Glutamatergic neuron (in vitro differentiated cells): ENCODE data around the gene NHS. TPM values are rescaled to one million over a fixed set of nuclear protein-coding genes. Genes with fewer than 3 reads are reported as not detected.

Source experiments
- DNase-seq: peaks from one replicate; pipeline ENCODE4 v3.0.0; 2022
- H3K27ac Mint-ChIP-seq: one replicate; pipeline ENCODE4 v1.8.0; 2020; ENCODE audit warnings: mild to moderate bottlenecking, mixed read lengths, inconsistent platforms; ENCODE audit not compliant: unreplicated experiment
- H3K27me3 Mint-ChIP-seq: one replicate; pipeline ENCODE4 v1.8.0; 2020; ENCODE audit warnings: mild to moderate bottlenecking, moderate library complexity, mixed read lengths, inconsistent platforms; ENCODE audit not compliant: unreplicated experiment
- H3K36me3 Mint-ChIP-seq: one replicate; pipeline ENCODE4 v1.8.0; 2020; ENCODE audit warnings: mild to moderate bottlenecking, mixed read lengths, inconsistent platforms; ENCODE audit not compliant: unreplicated experiment
- H3K4me1 Mint-ChIP-seq: one replicate; pipeline ENCODE4 v1.8.0; 2020; ENCODE audit warnings: mild to moderate bottlenecking, low read depth, mixed read lengths, inconsistent platforms; ENCODE audit not compliant: unreplicated experiment
- H3K4me3 Mint-ChIP-seq: one replicate; pipeline ENCODE4 v1.8.0; 2020; ENCODE audit warnings: mild to moderate bottlenecking, mixed read lengths, inconsistent platforms; ENCODE audit not compliant: unreplicated experiment
- H3K9me3 Mint-ChIP-seq: one replicate; pipeline ENCODE4 v1.8.0; 2020; ENCODE audit warnings: mild to moderate bottlenecking, moderate library complexity, mixed read lengths, inconsistent platforms; ENCODE audit not compliant: unreplicated experiment
- total RNA-seq: library from RNA; stranded (reverse); fragmentation: NEBNext Ultra II Directional; extraction: Animal tissue kit (Norgen Biotek cat#: 25700); gene quantifications from one replicate; pipeline ENCODE4 v1.2.1, GENCODE V29; 2021; ENCODE audit not compliant: unreplicated experiment
- TF ChIP-seq, protein P1 (sequence below): fragments of 200-600 bp; sonication (generic); IDR thresholded peaks from one replicate; pipeline ENCODE4 v1.5.0; 2021; ENCODE audit not compliant: partially characterized antibody, unreplicated experiment

NHS gene
- total RNA-seq, 1 donor from 2014 or later: 9.1 TPM

DNA sequence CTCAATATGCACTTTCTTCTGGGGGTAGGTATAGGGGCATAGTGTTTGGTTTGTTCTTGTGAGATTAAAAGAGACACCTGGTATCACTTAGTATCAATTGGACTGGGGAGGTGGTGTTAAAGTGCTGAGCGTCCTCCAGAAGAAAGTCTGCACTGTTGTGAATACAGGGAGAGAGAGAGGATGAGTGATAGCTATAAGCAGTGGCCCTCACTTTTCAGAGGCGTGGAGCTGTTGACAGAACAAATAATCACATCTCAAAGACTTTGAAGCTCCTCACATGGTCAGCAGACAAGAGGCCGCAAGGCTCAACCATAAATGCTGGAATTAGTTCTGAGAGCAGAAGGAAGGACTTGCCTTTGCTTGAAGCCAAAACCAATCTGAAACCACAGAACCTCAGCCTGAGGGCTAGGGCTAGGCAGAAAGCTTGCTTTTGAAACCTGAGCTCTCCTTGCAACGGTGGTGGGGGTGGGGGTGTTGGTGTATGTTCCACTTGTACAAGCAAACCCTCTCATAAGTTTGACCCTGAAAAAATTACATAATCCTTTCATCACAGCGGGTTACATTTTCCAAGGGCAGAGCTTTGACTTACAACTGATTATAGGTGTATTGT, 239.1 kb downstream of the NHS start:
- no peak for DNase-seq
- Mint-ChIP-seq H3K27ac (no peak overlapping the region), H3K36me3 (no peaks in the 10 kb centered on the region), H3K27me3 (no peaks in the 10 kb centered on the region), H3K4me1 (peaks cover 10% of the 10 kb centered on the region), H3K9me3 (no peaks in the 10 kb centered on the region), H3K4me3 (no peak overlapping the region)
- TF ChIP-seq, protein P1, sequence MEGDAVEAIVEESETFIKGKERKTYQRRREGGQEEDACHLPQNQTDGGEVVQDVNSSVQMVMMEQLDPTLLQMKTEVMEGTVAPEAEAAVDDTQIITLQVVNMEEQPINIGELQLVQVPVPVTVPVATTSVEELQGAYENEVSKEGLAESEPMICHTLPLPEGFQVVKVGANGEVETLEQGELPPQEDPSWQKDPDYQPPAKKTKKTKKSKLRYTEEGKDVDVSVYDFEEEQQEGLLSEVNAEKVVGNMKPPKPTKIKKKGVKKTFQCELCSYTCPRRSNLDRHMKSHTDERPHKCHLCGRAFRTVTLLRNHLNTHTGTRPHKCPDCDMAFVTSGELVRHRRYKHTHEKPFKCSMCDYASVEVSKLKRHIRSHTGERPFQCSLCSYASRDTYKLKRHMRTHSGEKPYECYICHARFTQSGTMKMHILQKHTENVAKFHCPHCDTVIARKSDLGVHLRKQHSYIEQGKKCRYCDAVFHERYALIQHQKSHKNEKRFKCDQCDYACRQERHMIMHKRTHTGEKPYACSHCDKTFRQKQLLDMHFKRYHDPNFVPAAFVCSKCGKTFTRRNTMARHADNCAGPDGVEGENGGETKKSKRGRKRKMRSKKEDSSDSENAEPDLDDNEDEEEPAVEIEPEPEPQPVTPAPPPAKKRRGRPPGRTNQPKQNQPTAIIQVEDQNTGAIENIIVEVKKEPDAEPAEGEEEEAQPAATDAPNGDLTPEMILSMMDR: no peak

DNA sequence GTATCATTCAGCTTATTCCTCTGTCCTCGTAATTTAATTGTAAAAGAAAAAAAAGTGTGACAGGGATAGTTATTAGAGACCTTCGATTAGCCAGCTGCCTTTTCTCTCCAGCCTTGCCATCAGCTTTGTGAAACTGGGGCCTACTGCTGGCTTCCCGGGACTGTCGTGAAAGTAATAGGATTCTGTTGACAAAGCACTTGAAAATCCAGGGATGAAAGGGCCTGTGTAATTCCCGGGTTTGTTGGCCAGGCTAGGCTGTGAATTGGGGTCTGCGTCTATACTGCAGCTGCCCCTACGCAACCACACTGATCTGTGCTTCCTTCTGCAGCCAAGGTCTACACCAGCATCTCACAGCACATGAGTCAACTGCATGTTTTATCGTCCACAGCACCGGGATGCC, 241.9 kb downstream of the NHS start:
- Mint-ChIP-seq H3K27me3 (peaks cover 2% of the 10 kb centered on the region), H3K4me1 (peaks cover 12% of the 10 kb centered on the region)

DNA sequence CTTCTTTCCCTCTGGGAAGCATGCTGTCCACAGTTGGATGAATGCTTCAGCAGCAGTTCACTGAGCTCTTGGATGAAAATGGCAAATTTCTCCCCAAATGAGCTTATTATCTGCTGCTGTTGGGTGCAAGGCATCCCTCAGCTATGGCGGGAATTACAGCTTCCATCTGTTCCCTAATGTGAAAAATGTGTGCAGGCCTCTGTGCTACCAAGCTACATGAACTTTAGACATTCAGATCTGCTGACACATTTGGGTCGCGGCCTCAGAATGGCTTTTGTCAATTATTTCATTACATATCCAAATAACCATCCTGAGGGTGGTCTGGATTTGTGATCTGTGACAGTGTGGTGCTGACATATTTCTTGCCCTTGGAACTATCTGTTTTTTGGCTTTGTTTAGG, 242.8 kb downstream of the NHS start:
- Mint-ChIP-seq H3K9me3 (no peaks in the 10 kb centered on the region), H3K4me1 (peaks cover 12% of the 10 kb centered on the region), H3K27me3 (peaks cover 2% of the 10 kb centered on the region), H3K36me3 (no peaks in the 10 kb centered on the region), H3K4me3 (no peak overlapping the region), H3K27ac (no peak overlapping the region)
- DNase-seq: no peak
- TF ChIP-seq, protein P1: no peak

More for the DNA sequence above, 241.9 kb downstream of the NHS start:
- no peaks in the 10 kb centered on the region for H3K9me3 Mint-ChIP-seq
- TF ChIP-seq, protein P1: no peak
- no peak for DNase-seq
- H3K4me3 Mint-ChIP-seq: no peak overlapping the region
- no peak overlapping the region for H3K27ac Mint-ChIP-seq
- H3K36me3 Mint-ChIP-seq: no peaks in the 10 kb centered on the region

DNA sequence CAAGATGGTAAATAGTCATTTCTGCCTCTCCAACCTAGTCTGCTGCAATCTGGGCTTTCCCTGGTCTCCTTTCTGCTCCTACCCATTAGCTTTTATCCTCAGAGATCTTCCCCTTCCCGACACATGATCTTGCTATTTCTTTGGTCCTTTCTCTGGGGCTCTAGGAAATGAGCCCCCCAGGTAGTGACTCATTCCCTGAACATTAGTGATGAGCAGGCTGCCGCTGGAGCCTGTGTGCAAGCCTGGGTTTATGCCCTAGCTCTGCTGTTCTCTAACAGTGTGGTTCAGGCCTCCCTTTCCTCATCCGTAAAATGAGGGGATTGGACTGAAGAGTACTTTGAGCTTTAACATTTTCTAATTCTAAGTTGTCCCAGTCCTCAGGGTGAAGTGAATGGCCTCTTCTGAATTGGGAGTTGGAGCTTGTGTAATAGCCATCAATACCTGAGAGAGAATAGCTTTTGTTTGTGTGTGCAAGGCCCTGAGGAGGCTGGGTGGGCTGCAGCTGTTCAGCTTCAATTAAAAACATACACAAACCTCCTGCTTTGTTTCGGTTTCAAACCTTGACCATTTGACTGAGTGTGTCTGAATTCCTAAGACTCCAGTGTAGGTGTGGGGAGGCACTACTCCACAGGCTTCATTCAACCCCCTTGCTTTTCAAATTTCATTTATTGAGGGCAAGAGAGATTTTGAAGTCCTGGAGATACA, 246.7 kb downstream of the NHS start:
- peaks cover 7% of the 10 kb centered on the region for H3K4me1 Mint-ChIP-seq

More for the DNA sequence above, 246.7 kb downstream of the NHS start:
- H3K27ac Mint-ChIP-seq: no peak overlapping the region
- TF ChIP-seq, protein P1: no peak
- no peak overlapping the region for H3K4me3 Mint-ChIP-seq
- no peaks in the 10 kb centered on the region for H3K9me3 Mint-ChIP-seq
- no peak for DNase-seq
- no peaks in the 10 kb centered on the region for H3K36me3 Mint-ChIP-seq
- peaks cover 2% of the 10 kb centered on the region for H3K27me3 Mint-ChIP-seq
